H1 (cell line): ENCODE measurements around the gene CFAP97. TPM values are rescaled to one million over a fixed set of nuclear protein-coding genes. Genes with fewer than 3 reads are reported as not detected.
"Not testable (repeated sequence)": the region's sequence is repeated elsewhere in the genome, so short reads cannot be mapped to it uniquely, and the experiment has no call there.

Source experiments
- CTCF ChIA-PET: fragments of 300-600 bp; sonication (Branson Sonifier 250); formaldehyde crosslinking; loops from one replicate; lab custom pipeline; 2021; ENCODE audit not compliant: partially characterized antibody; lab: Charles Lee
- POLR2A ChIA-PET: fragments of 300-600 bp; sonication (Branson Sonifier 250); formaldehyde crosslinking; loops from one replicate; lab custom pipeline; 2021; ENCODE audit warnings: inconsistent platforms; ENCODE audit not compliant: partially characterized antibody; lab: Charles Lee
- DNase-seq, 2 experiments: peaks; one replicate each; pipeline versions ENCODE4 v3.0.0 to v3.0.0-alpha.2; 2010 to 2022; ENCODE audit warnings: low spot score in 2 of 2, low read depth in 1 of 2, mixed read lengths in 1 of 2
- FAIRE-seq: peaks from 2 replicates; lab custom pipeline; 2011; peaks lifted over from hg19 to GRCh38; lab: Jason Lieb, UNC
- H2AFZ ChIP-seq: 2 replicates; pipeline ENCODE4 v1.8.1; 2012; ENCODE audit warnings: low read length, inconsistent platforms
- H2AK5ac ChIP-seq: 2 replicates; pipeline ENCODE4 v1.6.1; 2013; ENCODE audit warnings: low read depth, low read length
- H2BK120ac ChIP-seq: replicated peaks from 2 replicates; pipeline ENCODE3; 2013; ENCODE audit warnings: low read depth, low read length, inconsistent platforms
- H2BK12ac ChIP-seq: 2 replicates; pipeline ENCODE4 v1.6.1; 2013; ENCODE audit warnings: low read depth, low read length
- H2BK15ac ChIP-seq: 2 replicates; pipeline ENCODE4 v1.6.1; 2013; ENCODE audit warnings: low read length
- H2BK20ac ChIP-seq: 2 replicates; pipeline ENCODE4 v1.6.1; 2013; ENCODE audit warnings: low read length
- H2BK5ac ChIP-seq: 2 replicates; pipeline ENCODE4 v1.6.1; 2013; ENCODE audit warnings: low read depth, low read length
- H3K14ac ChIP-seq: 2 replicates; pipeline ENCODE4 v1.6.1; 2013; ENCODE audit warnings: inconsistent platforms; ENCODE audit not compliant: insufficient read length
- H3K18ac ChIP-seq: 2 replicates; pipeline ENCODE4 v1.6.1; 2013; ENCODE audit warnings: low read length; ENCODE audit errors: extremely low read depth
- H3K23ac ChIP-seq: 2 replicates; pipeline ENCODE4 v1.6.1; 2013; ENCODE audit warnings: inconsistent platforms; ENCODE audit not compliant: insufficient read length
- H3K23me2 ChIP-seq: 2 replicates; pipeline ENCODE4 v1.6.1; 2013; ENCODE audit warnings: low read depth, low read length
- H3K27ac ChIP-seq: 2 replicates; pipeline ENCODE4 v1.6.1; 2011; ENCODE audit warnings: low read depth, low read length, inconsistent platforms
- H3K27me3 ChIP-seq, 4 experiments: replicated peaks in 1 of 4; 1 replicate in 1 of 4; 2 replicates in 3 of 4; pipeline versions ENCODE4 v1.6.1 to v1.8.1; 2011 to 2013; ENCODE audit warnings: low read length in 3 of 4, mild to moderate bottlenecking in 3 of 4, inconsistent platforms in 2 of 4, mixed read lengths in 2 of 4, moderate library complexity in 1 of 4; ENCODE audit not compliant: control insufficient read depth in 3 of 4, insufficient read depth in 3 of 4; ENCODE audit errors: extremely low read depth in 1 of 4
- H3K36me3 ChIP-seq, 4 experiments: 2 replicates each; pipeline versions ENCODE4 v1.6.1 to v1.8.1; 2011 to 2013; ENCODE audit warnings: mild to moderate bottlenecking in 4 of 4, low read length in 3 of 4, moderate library complexity in 2 of 4, control low read depth in 1 of 4, inconsistent platforms in 1 of 4; ENCODE audit not compliant: insufficient read depth in 4 of 4, control insufficient read depth in 2 of 4
- H3K4ac ChIP-seq: replicated peaks from 2 replicates; pipeline ENCODE3; 2013; ENCODE audit warnings: low read length, low read depth, mixed read lengths, inconsistent platforms; ENCODE audit not compliant: insufficient read length
- H3K4me1 ChIP-seq, 4 experiments: replicated peaks in 1 of 4; 1 replicate in 1 of 4; 2 replicates in 3 of 4; pipeline versions ENCODE4 v1.6.1 to v1.8.1; 2011 to 2013; ENCODE audit warnings: low read length in 3 of 4, inconsistent platforms in 2 of 4, mixed read lengths in 1 of 4; ENCODE audit not compliant: insufficient read depth in 4 of 4, control insufficient read depth in 3 of 4
- H3K4me2 ChIP-seq, 2 experiments: 2 replicates each; pipeline versions ENCODE4 v1.6.1 to v1.8.1; 2011 to 2013; ENCODE audit warnings: low read depth in 2 of 2, low read length in 2 of 2, control low read depth in 1 of 2, inconsistent platforms in 1 of 2, mild to moderate bottlenecking in 1 of 2; ENCODE audit not compliant: insufficient read depth in 1 of 2
- H3K4me3 ChIP-seq, 4 experiments: fragments of 200-600, 300-600 bp in 1 of 4; sonication (generic), shearing (Covaris generic), sonication (Bioruptor Twin) in 1 of 4; 2 replicates each; pipeline versions ENCODE4 v1.5.1 to v1.8.1; 2011 to 2016; ENCODE audit warnings: low read length in 4 of 4, low read depth in 3 of 4, control low read depth in 2 of 4, inconsistent platforms in 2 of 4, mild to moderate bottlenecking in 2 of 4, mixed read lengths in 1 of 4, moderate library complexity in 1 of 4; ENCODE audit not compliant: insufficient read depth in 2 of 4; ENCODE audit errors: extremely low read depth in 1 of 4
- H3K56ac ChIP-seq: replicated peaks from 2 replicates; pipeline ENCODE3; 2013; ENCODE audit warnings: low read depth, mild to moderate bottlenecking, mixed read lengths, low read length, inconsistent platforms; ENCODE audit not compliant: insufficient read length
- H3K79me1 ChIP-seq: 2 replicates; pipeline ENCODE4 v1.6.1; 2013; ENCODE audit warnings: low read depth, low read length, control low read depth
- H3K79me2 ChIP-seq, 2 experiments: 2 replicates each; pipeline versions ENCODE4 v1.6.1 to v1.8.1; 2012 to 2013; ENCODE audit warnings: low read length in 2 of 2, mild to moderate bottlenecking in 2 of 2, inconsistent platforms in 1 of 2; ENCODE audit not compliant: insufficient read depth in 2 of 2, control insufficient read depth in 1 of 2
- H3K9ac ChIP-seq, 4 experiments: replicated peaks in 1 of 4; 1 replicate in 1 of 4; 2 replicates in 3 of 4; pipeline versions ENCODE4 v1.6.1 to v1.8.1; 2011 to 2013; ENCODE audit warnings: low read depth in 3 of 4, low read length in 3 of 4, control low read depth in 2 of 4, mild to moderate bottlenecking in 2 of 4, moderate library complexity in 2 of 4, inconsistent platforms in 1 of 4; ENCODE audit errors: extremely low read depth in 1 of 4
- H3K9me3 ChIP-seq, 2 experiments: 2 replicates each; pipeline versions ENCODE4 v1.6.1 to v1.8.1; 2012 to 2013; ENCODE audit warnings: mild to moderate bottlenecking in 2 of 2, moderate library complexity in 2 of 2, control low read depth in 1 of 2, inconsistent platforms in 1 of 2, low read depth in 1 of 2, low read length in 1 of 2, mixed read lengths in 1 of 2; ENCODE audit not compliant: insufficient read depth in 2 of 2
- H4K20me1 ChIP-seq, 2 experiments: replicated peaks in 1 of 2; 2 replicates each; pipeline versions ENCODE3 to v1.8.1; 2011 to 2013; ENCODE audit warnings: inconsistent platforms in 2 of 2, low read length in 2 of 2, mild to moderate bottlenecking in 1 of 2; ENCODE audit not compliant: insufficient read depth in 2 of 2, control insufficient read depth in 1 of 2
- H4K5ac ChIP-seq: 2 replicates; pipeline ENCODE4 v1.6.1; 2013; ENCODE audit warnings: low read length, low read depth, mixed read lengths, inconsistent platforms; ENCODE audit not compliant: insufficient read length
- H4K8ac ChIP-seq: 2 replicates; pipeline ENCODE4 v1.8.0; 2013; ENCODE audit warnings: mild to moderate bottlenecking, moderate library complexity, low read length, inconsistent platforms; ENCODE audit not compliant: insufficient read depth; ENCODE audit errors: extremely low read depth
- H4K91ac ChIP-seq: replicated peaks from 2 replicates; pipeline ENCODE3; 2013; ENCODE audit warnings: low read length, mixed read lengths, inconsistent platforms; ENCODE audit not compliant: insufficient read length
- SAP30 ChIP-seq: fragments of 300-600 bp; sonication (generic); IDR thresholded peaks from 2 replicates; pipeline ENCODE4 v1.7.1; 2012; ENCODE audit warnings: low read length, moderate library complexity, mild to moderate bottlenecking, inconsistent platforms; ENCODE audit not compliant: insufficient read depth, insufficient replicate concordance
- SP2 ChIP-seq: IDR thresholded peaks from 2 replicates; pipeline ENCODE4 v1.6.1; 2012; ENCODE audit warnings: mild to moderate bottlenecking, low read length, inconsistent platforms
- WGBS, 2 experiments: shearing (Covaris generic) in 1 of 2; methylation state at CpG; one replicate each; pipeline versions ENCODE4 v1.1.6 to v1.1.7; 2013 to 2015; ENCODE audit warnings: low lambda C conversion rate in 2 of 2, mixed read lengths in 2 of 2, inconsistent platforms in 1 of 2, low coverage in 1 of 2, missing lambda C conversion rate in 1 of 2; ENCODE audit not compliant: insufficient replicate concordance in 2 of 2, insufficient coverage in 1 of 2, insufficient read length in 1 of 2; ENCODE audit errors: extremely low coverage in 1 of 2, missing lambda C conversion rate in 1 of 2; 5-methylcytosine and 5-hydroxymethylcytosine counted together
- polyA plus RNA-seq, 7 experiments: library from polyadenylated mRNA; depleted of rRNA in 3 of 7; stranded (reverse) in 5 of 7; unstranded in 2 of 7; fragments of >200 nt in 5 of 7; fragments of 200-250 nt in 2 of 7; gene quantifications; 1 replicate in 5 of 7; 2 replicates in 1 of 7; 4 replicates in 1 of 7; pipeline versions ENCODE4 v1.2.1 to v1.2.3, GENCODE V29; 2011 to 2013; ENCODE audit warnings: missing spikeins in 2 of 7, mixed read lengths in 2 of 7
- total RNA-seq: library from RNA; stranded (reverse); fragmentation: NEBNext Ultra II Directional; extraction: Animal tissue kit (Norgen Biotek cat#: 25700); gene quantifications from 2 replicates; pipeline ENCODE4 v1.2.1, GENCODE V29; 2021

CFAP97 gene
- total and polyA plus RNA-seq, 2 of the 8 experiments (the other 6 are each of a cell fraction or from before 2014, with no cell fraction given), result 9.2 to 40.4 TPM

DNA sequence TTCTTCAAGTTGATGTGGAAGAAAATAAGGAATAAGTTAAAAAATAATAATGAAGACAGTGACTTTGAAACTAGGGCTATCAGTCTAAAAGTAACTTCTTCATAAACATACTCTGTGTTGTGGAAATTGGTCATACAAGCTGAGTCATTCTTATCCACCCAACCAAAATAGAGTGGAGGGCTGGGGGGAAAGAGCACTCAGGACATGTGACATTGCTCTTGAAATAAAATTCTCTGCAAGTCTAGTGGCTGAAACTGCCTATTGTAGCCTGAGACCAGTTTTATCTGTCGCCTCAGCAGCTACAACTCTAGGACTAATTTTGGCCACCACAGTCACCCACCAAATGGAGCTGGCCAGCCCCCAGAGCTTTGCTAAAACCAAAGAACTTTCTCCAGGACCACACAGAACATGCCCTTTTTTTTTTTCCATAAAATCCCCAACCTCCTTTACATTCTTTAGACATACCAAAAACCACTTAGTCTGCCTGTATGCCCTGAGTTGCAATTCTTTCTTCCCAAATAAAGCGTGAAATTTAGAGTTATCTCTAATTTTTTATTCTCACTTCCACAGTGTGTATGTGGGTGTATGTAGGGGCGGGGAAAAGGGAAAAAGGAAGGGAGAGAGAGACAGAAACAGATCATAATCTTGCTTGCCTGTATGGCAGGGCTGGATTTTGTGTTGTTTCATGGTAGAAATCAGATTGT lies 83.7 kb downstream of the CFAP97 start (continued):
- no peak for TF ChIP-seq SP2
- TF ChIP-seq SAP30, result no peak

DNA sequence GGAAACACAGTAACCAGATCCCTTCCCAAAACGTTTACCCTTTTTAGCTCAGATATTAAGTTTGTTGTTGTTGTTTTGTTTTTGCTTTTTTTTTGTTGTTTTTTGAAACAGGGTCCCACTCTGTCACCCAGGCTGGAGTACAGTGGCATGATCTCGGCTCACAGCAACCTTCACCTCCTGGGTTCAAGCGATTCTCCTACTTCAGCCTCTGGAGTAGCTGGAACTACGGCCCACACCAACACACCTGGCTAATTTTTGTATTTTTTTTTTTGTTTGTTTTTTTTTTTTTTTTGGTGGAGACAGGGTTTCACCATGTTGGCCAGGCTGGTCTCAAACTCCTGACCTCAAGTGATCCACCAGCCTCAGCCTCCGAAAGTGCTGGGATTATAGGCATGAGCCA lies 84.3 kb downstream of the CFAP97 start:
- ChIA-PET CTCF (interaction anchor here (0.6 to 2.1 kb wide), 8 partner anchors 15 to 918 kb away, joined by 3 to 9 read pairs (median 3); no protein-coding TSS in a partner anchor), POLR2A (interaction anchor here (0.8 to 1.3 kb wide), 2 partner anchors 24 to 32 kb away, joined by 3 to 4 read pairs; partner anchors contain the start of gene SLC25A4)
- not testable (repeated sequence) for H3K56ac ChIP-seq, H2BK5ac ChIP-seq, H2BK12ac ChIP-seq, H3K9ac ChIP-seq, H3K23me2 ChIP-seq, DNase-seq, H4K5ac ChIP-seq, H3K23ac ChIP-seq, H3K14ac ChIP-seq, H4K8ac ChIP-seq, H2AK5ac ChIP-seq, H3K4me1 ChIP-seq, H3K79me1 ChIP-seq, H4K91ac ChIP-seq, H3K18ac ChIP-seq, H3K4ac ChIP-seq, H3K9me3 ChIP-seq, H3K27me3 ChIP-seq, FAIRE-seq, H2BK120ac ChIP-seq, H3K36me3 ChIP-seq, H2BK20ac ChIP-seq, H3K4me2 ChIP-seq, H3K79me2 ChIP-seq, H2BK15ac ChIP-seq, H3K4me3 ChIP-seq, H4K20me1 ChIP-seq, H3K27ac ChIP-seq
- H2AFZ ChIP-seq, result 0 out of 2 replicates have a peak overlapping the region, but pooled peaks have one; percentile 61
- 92% methylated on average over 5 of the region's 5 CpGs; no CpG with 5 or more reads in 1 of the 2 experiments for WGBS, 2 experiments
